Stomach (tissue), 4 donors: ENCODE measurements around the gene DAPK2.

Experiments used
- CTCF ChIP-seq, 7 experiments: fragments of 450-650 bp in 4 of 7; fragments of 200-600 bp in 3 of 7; sonication (generic) in 3 of 7; IDR thresholded peaks; one replicate each; pipeline ENCODE4 v1.5.1; 2016 to 2019; ENCODE audit warnings: antibody characterized with exemption in 7 of 7, control low read depth in 2 of 7, mild to moderate bottlenecking in 1 of 7
- EP300 ChIP-seq: sonication (generic); formaldehyde crosslinking; IDR thresholded peaks from one replicate; pipeline ENCODE4 v1.6.1; 2017; ENCODE audit warnings: antibody characterized with exemption
- POLR2A ChIP-seq, 4 donors: fragments of 450-650 bp; IDR thresholded peaks; one replicate each; pipeline ENCODE4 v1.6.1; 2016; ENCODE audit warnings: antibody characterized with exemption in 4 of 4, control low read depth in 2 of 4, mild to moderate bottlenecking in 1 of 4, moderate library complexity in 1 of 4
- POLR2AphosphoS5 ChIP-seq, 3 donors: sonication (generic); formaldehyde crosslinking; IDR thresholded peaks; one replicate each; pipeline ENCODE4 v1.6.1; 2016; ENCODE audit warnings: antibody characterized with exemption in 3 of 3

GRCh38 chr15:63987796-63988378 lies 58.4 kb downstream of the DAPK2 start:
- TF ChIP-seq CTCF (IDR thresholded peaks at IDR 0.05) = no peak
- no peak for TF ChIP-seq POLR2AphosphoS5 (IDR thresholded peaks at IDR 0.05)
- TF ChIP-seq POLR2A (IDR thresholded peaks at IDR 0.05) = no peak
- TF ChIP-seq EP300 = no peak
